ENCODE data around the gene SOX13.

- TF ChIP-seq CTCF (conservative IDR thresholded peaks at IDR 0.05; ENCODE audit: low read depth, low read length), result no peak
- no peak for TF ChIP-seq EZH2 (IDR thresholded peaks at IDR 0.05; ENCODE audit: low read length, unreplicated experiment)
- no peak for TF ChIP-seq EZH2phosphoT487 (IDR thresholded peaks at IDR 0.05; ENCODE audit: borderline replicate concordance, low read length)
Measured at GRCh38 chr1:204134103-204134502, 61.2 kb downstream of the SOX13 start.

All from PC-3 (cell line).